Measurements from ENCODE around the gene VWF. TPM values are rescaled to one million over a fixed set of nuclear protein-coding genes. Genes with fewer than 3 reads are reported as not detected.
A peak's percentile ranks its signal among the peaks of the same experiment; 100 is the strongest.
"Not testable (repeated sequence)": the region's sequence is repeated elsewhere in the genome, so short reads cannot be mapped to it uniquely, and the experiment has no call there.

The VWF gene
- total RNA-seq, 1 donor from 2014 or later: 733 TPM

GRCh38 chr12:6146509-6146908 lies 22.0 kb upstream of the VWF start:
- no peak for DNase-seq (ENCODE audit: low spot score)

GRCh38 chr12:6145564-6145963 lies 21.1 kb upstream of the VWF start:
- no peak for DNase-seq (ENCODE audit: low spot score)

GRCh38 chr12:6143303-6143675 lies 18.8 kb upstream of the VWF start:
- DNase-seq (ENCODE audit: low spot score): no peak

GRCh38 chr12:6142368-6143302 lies 18.2 kb upstream of the VWF start:
- DNase-seq (ENCODE audit: low spot score): not testable (repeated sequence)

GRCh38 chr12:6141731-6142367 lies 17.4 kb upstream of the VWF start:
- DNase-seq (ENCODE audit: low spot score): not testable (repeated sequence)

GRCh38 chr12:6140651-6141447 lies 16.4 kb upstream of the VWF start:
- DNase-seq (ENCODE audit: low spot score): no peak

- DNase-seq (ENCODE audit: low spot score): no peak
Observed at GRCh38 chr12:6135071-6135470, 10.6 kb upstream of the VWF start.

- DNase-seq (ENCODE audit: low spot score): peak; percentile 39
Observed at GRCh38 chr12:6133642-6134041, 9.2 kb upstream of the VWF start.

- peak; percentile 82 for DNase-seq (ENCODE audit: low spot score)
Observed at GRCh38 chr12:6132496-6132895, 8.0 kb upstream of the VWF start.

- DNase-seq (ENCODE audit: low spot score): no peak
Observed at GRCh38 chr12:6125310-6125608, 789 bp upstream of the VWF start.

- peak; percentile 33 for DNase-seq (ENCODE audit: low spot score)
Observed at GRCh38 chr12:6123258-6123657, 1.2 kb downstream of the VWF start.

GRCh38 chr12:6122201-6122600 lies 2.3 kb downstream of the VWF start:
- peak; percentile 33 for DNase-seq (ENCODE audit: low spot score)

- peak; percentile 88 for DNase-seq (ENCODE audit: low spot score)
Observed at GRCh38 chr12:6120796-6121473, 3.5 kb downstream of the VWF start.

- peak; percentile 85 for DNase-seq (ENCODE audit: low spot score)
Observed at GRCh38 chr12:6118891-6119568, 5.4 kb downstream of the VWF start.

GRCh38 chr12:6116471-6117021 lies 7.9 kb downstream of the VWF start:
- DNase-seq (ENCODE audit: low spot score): peak; percentile 86

GRCh38 chr12:6115389-6115788 lies 9.1 kb downstream of the VWF start:
- DNase-seq (ENCODE audit: low spot score): no peak

GRCh38 chr12:6114476-6114870 lies 10.0 kb downstream of the VWF start:
- peak; percentile 57 for DNase-seq (ENCODE audit: low spot score)

GRCh38 chr12:6113691-6114475 lies 10.6 kb downstream of the VWF start:
- peak; percentile 55 for DNase-seq (ENCODE audit: low spot score)

- DNase-seq (ENCODE audit: low spot score): no peak
Observed at GRCh38 chr12:6112004-6112403, 12.5 kb downstream of the VWF start.

GRCh38 chr12:6110006-6110405 lies 14.5 kb downstream of the VWF start:
- DNase-seq (ENCODE audit: low spot score): no peak
